Putamen (tissue), 1 donor: Measurements from ENCODE around the gene RNF186.
"Not testable (repeated sequence)": the region's sequence is repeated elsewhere in the genome, so short reads cannot be mapped to it uniquely, and the experiment has no call there.

Source experiments
- DNase-seq: peaks from one replicate; pipeline ENCODE4 v3.0.0-alpha.2; 2016; ENCODE audit warnings: low spot score

RNF186 gene

DNA sequence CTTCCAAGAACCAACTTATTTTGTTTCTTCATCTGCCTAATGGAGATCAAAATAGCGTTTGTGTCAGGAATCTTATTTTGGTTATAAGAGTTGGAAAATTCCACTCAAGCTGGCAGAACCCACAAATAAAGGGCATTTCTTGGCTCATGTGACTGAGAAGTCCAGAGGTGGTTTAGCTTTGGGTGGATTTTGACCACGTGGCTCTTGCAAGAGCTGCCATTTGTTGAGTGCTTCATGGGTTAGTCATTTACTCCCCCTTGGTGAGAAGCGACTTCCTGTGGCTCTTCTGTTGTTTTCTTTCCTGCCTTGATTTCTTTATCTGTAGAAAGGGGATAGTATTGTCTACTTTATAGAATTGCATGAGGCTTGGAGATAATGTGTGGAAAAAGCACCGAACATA, 9.5 kb upstream of the RNF186 start:
- no peak for DNase-seq

DNA sequence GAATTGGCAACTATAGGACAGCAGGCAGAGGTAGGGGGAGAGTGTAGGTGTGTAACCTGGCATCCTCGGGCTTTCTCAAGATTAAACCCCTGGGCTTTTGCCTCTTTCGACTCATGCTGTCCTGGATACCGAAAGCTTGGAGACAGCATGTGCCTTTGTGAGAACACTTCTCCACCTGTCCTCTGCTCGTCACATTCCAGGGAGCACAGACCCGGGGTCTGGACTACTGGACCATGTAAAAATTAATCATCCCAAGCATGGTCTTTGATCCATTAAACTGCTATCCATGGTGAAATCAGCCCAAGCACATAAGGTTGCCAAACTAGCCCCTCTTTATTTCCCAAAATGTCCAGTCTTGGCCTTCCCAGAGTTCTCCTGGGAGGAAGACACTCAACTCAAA, 9.0 kb upstream of the RNF186 start:
- DNase-seq: no peak

- no peak for DNase-seq
These were observed 4.6 kb upstream of the RNF186 start for GRCh38 chr1:19819701-19820100.

GRCh38 chr1:19818324-19818723, 3.2 kb upstream of the RNF186 start:
- DNase-seq: no peak

- no peak for DNase-seq
These were observed 2.1 kb upstream of the RNF186 start for GRCh38 chr1:19817160-19817559.

- not testable (repeated sequence) for DNase-seq
These were observed 1.6 kb upstream of the RNF186 start for GRCh38 chr1:19816737-19817086.

DNA sequence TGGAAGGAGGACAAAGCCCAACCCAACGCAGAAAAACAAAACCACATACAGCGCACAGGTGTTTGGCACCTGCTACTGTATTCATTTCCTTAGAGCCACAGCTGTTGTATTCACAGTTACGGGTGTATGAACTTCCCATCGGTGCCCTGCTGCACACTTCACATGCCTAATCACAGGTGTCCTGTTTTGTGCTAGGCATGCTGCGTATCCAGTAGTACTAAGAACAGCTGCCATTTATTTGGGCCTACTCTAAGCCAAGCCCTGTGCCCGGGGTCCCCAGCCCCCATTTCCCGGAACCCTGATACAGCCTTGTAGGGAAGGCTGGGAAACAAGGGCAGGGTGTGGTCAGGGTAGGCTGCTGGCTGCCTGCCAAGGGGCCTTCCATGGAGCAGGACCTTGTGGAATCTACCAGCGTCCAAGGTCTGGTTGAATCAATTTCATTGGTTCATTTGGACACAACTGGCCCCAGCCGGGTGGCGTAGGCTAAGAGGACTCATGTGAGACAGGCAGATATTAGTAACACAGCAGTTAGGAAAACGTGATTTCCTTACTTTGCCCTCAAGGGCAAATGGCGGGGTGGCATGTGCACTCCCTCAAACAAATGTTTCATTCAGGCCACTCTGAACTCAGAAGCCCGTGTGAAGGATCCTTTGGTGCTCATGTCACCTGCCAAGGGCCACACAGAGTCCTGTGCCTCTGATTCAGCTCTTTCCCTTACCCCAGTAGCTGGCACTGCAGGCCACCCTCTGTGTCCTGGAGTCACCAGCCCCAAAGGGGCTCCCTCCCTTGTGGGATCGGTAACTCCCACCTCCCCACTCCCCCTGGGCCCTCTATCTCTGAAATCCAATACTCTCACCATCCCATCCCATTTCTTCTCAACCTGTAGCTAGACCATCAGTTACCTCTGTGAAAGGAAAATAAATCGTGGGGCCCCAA, 986 bp upstream of the RNF186 start:
- DNase-seq: no peak

- no peak for DNase-seq
These were observed 830 bp downstream of the RNF186 start for GRCh38 chr1:19814244-19814661.

DNA sequence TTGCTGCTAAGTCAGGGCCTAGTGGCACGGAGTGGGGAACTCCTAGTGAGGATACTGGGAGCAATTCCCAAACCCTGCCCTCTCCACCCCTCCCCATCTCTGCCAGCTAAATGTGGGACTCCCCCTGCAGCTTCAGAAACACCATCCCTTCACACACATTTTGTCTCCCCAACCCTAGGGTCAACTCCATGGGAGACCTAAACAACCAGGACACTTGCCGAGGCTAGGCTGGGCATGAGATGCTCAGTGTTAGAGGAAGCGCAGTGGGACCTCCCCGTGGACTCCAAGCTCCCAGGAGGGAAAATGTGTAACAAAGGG, 1.5 kb downstream of the RNF186 start:
- DNase-seq: no peak

- no peak for DNase-seq
These were observed 2.0 kb downstream of the RNF186 start for GRCh38 chr1:19812875-19813642.

DNA sequence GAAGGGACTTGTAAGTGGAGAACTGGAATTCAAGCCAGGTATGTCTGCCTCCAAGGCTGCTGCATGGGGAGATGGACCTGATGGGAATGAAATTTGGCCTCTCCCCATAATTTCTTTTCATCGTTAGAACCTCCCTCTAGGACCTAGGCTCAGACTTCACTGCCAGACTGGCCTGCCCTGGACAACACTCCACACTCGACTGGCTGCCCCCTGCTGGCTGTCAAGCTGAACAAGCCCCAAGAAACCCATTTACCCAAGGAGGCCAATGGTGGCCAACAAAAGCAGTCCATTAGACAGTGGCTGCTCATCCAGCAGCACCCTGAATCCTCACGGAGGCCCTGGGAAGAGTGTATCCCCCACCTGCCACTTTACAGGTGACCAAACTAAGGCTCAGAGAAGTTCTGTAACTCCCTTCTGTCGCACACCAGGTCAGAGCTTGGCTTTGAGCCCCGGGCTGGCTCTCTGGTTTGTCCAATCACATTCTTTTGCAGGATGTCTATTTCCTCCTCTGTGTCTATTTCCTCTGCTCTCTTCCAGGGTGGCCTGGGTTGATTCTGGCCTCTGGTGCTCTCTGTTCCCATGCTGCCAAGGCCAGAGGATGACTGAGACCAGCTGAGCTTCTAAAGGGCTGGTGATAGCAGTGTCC, 3.8 kb downstream of the RNF186 start:
- no peak for DNase-seq

DNA sequence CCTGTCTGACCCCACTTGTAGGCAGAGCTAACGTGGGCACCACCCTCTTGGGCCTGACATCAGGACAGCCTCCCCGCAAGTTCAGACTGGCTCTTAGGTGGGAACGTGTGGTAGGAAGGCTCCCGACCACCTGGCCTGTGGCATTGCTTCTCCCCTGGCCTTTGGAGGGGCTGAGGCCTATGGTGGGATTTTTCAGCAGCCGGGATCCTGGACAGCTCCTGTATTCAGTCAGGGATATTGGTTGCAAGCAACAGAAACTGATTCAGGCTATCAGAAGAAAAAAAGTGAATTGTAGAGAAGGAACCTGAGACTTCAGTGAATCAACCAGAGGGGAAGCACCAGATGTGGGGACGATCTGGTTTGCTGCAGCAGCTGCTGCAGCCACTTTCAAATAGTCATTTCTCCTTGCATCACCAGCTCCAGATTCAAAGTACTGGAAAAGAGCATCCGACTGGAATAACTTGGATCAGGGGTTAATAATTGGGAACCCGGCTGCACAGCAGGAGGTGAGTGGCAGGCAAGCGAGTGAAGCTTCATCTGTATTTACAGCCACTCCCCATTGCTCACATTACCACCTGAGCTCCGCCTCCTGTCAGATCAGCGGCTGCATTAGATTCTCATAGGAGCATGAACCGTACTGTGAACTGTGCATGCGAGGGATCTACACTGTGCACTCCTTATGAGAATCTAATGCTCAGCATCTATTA, 5.9 kb downstream of the RNF186 start:
- no peak for DNase-seq

DNA sequence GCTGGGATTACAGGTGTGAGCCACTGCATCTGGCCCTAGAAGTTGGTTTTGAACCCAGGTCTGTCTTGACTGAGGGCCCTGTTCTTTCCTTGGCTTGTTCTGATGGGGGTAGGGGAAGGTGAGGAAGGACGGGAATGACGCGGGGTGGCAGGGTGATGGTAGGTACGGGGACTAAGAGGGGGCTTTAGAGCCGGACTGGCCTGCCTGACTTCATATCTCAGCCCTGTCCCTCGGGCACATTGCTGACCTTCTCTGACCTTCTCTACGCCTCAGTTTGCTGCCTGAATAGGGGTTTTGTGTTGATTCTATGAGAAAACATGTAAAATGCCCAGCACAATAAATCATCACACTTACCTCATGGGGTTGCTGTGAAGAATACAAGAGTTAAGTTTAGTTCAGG, 6.7 kb downstream of the RNF186 start:
- DNase-seq: no peak

- no peak for DNase-seq
These were observed 10.2 kb downstream of the RNF186 start for GRCh38 chr1:19804831-19805251.

GRCh38 chr1:19802269-19802668, 12.8 kb downstream of the RNF186 start:
- no peak for DNase-seq

DNA sequence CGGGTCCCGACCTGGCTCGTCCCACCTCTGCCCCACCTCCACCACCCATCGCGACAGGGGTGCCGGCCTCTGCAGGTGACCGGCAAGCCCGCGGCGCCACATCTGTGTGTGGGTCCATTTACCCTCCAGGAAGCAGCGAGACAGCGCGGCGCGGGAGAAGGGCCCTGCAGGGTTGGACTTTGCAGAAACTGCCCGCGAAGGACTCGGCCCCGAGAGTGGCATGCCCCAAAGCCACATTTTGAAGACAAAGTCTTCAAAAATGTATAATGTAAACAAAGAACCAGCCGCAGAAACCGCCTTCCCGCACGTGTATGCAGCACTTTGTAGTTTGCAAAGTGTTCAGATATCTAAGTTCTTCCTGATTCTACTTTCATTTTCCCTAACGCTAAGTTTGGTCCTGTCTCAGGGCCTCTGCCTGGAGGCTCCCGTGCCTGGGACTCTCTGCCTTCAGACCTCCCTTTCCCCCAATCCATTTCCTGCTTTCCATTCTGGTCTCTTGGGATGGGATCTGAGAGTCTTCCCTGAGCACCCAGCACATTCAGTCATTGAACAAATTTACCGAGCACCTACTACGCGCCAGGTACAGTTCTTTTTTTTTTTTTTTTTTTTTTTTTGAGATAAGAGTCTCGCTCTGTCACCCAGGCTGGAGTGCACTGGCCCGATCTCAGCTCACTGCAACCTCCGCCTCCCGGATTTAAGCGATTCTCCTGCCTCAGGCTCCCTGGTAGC, 14.8 kb downstream of the RNF186 start:
- DNase-seq: no peak

GRCh38 chr1:19799230-19800075, 15.6 kb downstream of the RNF186 start, which contains the start of gene TMCO4:
Gene TMCO4 (minus strand): TSS chr1:19799916. CDS start chr1:19780758, 19,158 bp downstream.
- no peak for DNase-seq

DNA sequence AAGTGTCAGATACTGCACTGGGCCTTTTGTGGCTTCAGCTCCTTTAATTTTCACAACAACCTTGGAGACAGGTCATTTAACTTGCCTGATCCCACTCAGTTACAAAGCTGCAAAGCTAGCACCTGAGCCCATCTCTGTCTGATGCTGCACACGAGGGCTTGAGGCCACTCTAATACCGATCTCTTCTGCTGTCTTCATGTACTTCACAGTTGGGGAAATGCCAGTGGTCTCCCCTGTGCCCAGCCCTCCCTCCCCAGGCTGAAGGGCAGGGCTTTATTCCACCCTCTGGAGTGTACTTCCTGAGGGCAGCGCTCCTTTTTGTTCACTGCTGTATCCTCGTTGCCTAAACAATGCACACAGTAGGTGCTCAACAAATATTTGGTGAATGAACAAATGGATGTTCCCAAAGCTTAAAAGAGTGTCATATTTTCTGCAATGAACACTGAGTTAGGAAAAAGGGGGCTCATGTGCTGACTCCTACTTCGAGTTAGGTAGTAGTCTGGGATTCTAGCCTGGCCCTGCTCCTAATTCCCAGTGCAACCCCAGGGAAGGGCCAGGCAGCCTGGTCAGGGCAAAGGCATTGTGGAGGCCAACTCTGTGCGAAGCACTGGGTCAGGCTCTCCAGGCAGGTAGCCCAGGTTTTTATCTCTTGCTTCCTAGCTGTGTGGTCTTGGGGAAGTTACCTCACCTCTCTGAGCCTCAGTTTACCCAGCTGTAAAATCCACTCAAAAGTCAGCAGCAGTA, 16.4 kb downstream of the RNF186 start:
- DNase-seq: no peak

GRCh38 chr1:19797827-19798226, 17.3 kb downstream of the RNF186 start:
- DNase-seq: no peak

DNA sequence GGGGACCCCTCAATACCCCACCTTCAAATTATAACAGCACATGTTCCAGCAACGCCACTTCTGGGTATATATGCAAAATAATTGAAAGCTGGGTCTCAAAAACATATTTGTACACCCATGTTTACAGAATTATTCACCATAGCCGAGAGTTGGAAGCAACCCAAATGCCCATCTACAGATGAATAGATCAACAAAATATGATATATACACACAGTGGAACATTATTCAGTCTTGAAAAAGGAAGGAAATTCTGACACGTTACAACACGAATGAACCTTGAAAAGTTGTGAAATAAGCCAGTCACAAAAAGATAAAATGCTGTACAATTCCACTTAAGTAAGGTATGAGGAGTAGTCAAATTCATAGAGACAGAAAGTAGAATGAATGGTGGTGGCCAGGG, 20.5 kb downstream of the RNF186 start:
- DNase-seq: no peak
